ENCODE measurements around the gene TCF4. TPM values are rescaled to one million over a fixed set of nuclear protein-coding genes. Genes with fewer than 3 reads are reported as not detected.
A peak's percentile ranks its signal among the peaks of the same experiment; 100 is the strongest.

Gene TCF4
- total RNA-seq, 4 donors from 2014 or later = 60.9 to 98.4 (median 83.4) TPM

- intact Hi-C loops (cut with DNase I; ENCODE audit: low total_unique reads) = no loop called here
- TF ChIP-seq POLR2A (IDR thresholded peaks at IDR 0.05) (no peak), CTCF (IDR thresholded peaks at IDR 0.05) (no peak)
- H3K4me3 ChIP-seq (ENCODE audit: low read depth, poor library complexity, severe bottlenecking) = no peak overlapping the region
- 80% methylated on average over 15 of the region's 15 CpGs for WGBS, 2 donors
- no peak for DNase-seq (ENCODE audit: low spot score in 2 of 2)
These were observed 181.5 kb downstream of the TCF4 start for GRCh38 chr18:55406451-55406991.

- peak; percentile 67 to 96 for DNase-seq (ENCODE audit: low spot score in 2 of 2)
- intact Hi-C loops (cut with DNase I; ENCODE audit: low total_unique reads) = no loop called here
- no peak for TF ChIP-seq CTCF (IDR thresholded peaks at IDR 0.05)
- no peak for TF ChIP-seq POLR2A (IDR thresholded peaks at IDR 0.05)
- H3K4me3 ChIP-seq (ENCODE audit: low read depth, poor library complexity, severe bottlenecking) = no peak overlapping the region
- WGBS, 2 donors = 32 to 33% methylated on average over 7 of the region's 7 CpGs
These were observed 182.0 kb downstream of the TCF4 start for GRCh38 chr18:55405893-55406406.

GRCh38 chr18:55405475-55405874 lies 182.5 kb downstream of the TCF4 start:
- no peak overlapping the region for H3K4me3 ChIP-seq (ENCODE audit: low read depth, poor library complexity, severe bottlenecking)
- intact Hi-C loops (cut with DNase I; ENCODE audit: low total_unique reads) = no loop called here
- no peak for DNase-seq (ENCODE audit: low spot score in 2 of 2)
- TF ChIP-seq POLR2A (IDR thresholded peaks at IDR 0.05) (no peak), CTCF (IDR thresholded peaks at IDR 0.05) (no peak)
- WGBS, 2 donors = 58 to 60% methylated on average over 1 of the region's 1 CpG

GRCh38 chr18:55404832-55405465 lies 183.0 kb downstream of the TCF4 start:
- no peak for DNase-seq (ENCODE audit: low spot score in 2 of 2)
- WGBS, 2 donors = 92 to 94% methylated on average over 8 of the region's 8 CpGs
- intact Hi-C loops (cut with DNase I; ENCODE audit: low total_unique reads) = no loop called here
- no peak overlapping the region for H3K4me3 ChIP-seq (ENCODE audit: low read depth, poor library complexity, severe bottlenecking)
- TF ChIP-seq CTCF (IDR thresholded peaks at IDR 0.05) (no peak), POLR2A (IDR thresholded peaks at IDR 0.05) (no peak)

- intact Hi-C loops (cut with DNase I; ENCODE audit: low total_unique reads) = no loop called here
- no peak overlapping the region for H3K4me3 ChIP-seq (ENCODE audit: low read depth, poor library complexity, severe bottlenecking)
- TF ChIP-seq POLR2A (IDR thresholded peaks at IDR 0.05) (no peak), CTCF (IDR thresholded peaks at IDR 0.05) (no peak)
- DNase-seq (ENCODE audit: low spot score in 2 of 2) = no peak
- WGBS, 2 donors = 91 to 93% methylated on average over 5 of the region's 5 CpGs
These were observed 183.7 kb downstream of the TCF4 start for GRCh38 chr18:55404136-55404830.
